ENCODE data around the gene CACUL1. TPM values are rescaled to one million over a fixed set of nuclear protein-coding genes. Genes with fewer than 3 reads are reported as not detected.

CACUL1 gene
- total and polyA plus RNA-seq, 9 of the 15 experiments (the other 6 are each of a cell fraction or from before 2014, with no cell fraction given), result 4.5 to 17.1 (median 13.5) TPM

- TF ChIP-seq ZNF318 (IDR thresholded peaks at IDR 0.05; ENCODE audit: borderline replicate concordance in 1 of 2, low read depth in 1 of 2) (no peak), ARID4B (CRISPR knock-in tag; IDR thresholded peaks at IDR 0.05) (no peak), TCFL5 (CRISPR knock-in tag; conservative IDR thresholded peaks at IDR 0.05) (no peak), NR0B1 (IDR thresholded peaks at IDR 0.05; ENCODE audit: partially characterized antibody) (no peak), TCF15 (CRISPR knock-in tag; IDR thresholded peaks at IDR 0.05) (no peak), EZH2 (IDR thresholded peaks at IDR 0.05; ENCODE audit: borderline replicate concordance, low read depth, low read length) (no peak), SIN3B (IDR thresholded peaks at IDR 0.05; ENCODE audit: low read depth) (no peak), U2AF2 (optimal IDR thresholded peaks at IDR 0.05; ENCODE audit: low read depth, low read length) (no peak), CREB1 (IDR thresholded peaks at IDR 0.05) (no peak), CREB1 (CRISPR knock-in tag; IDR thresholded peaks at IDR 0.05) (no peak)
These were observed 40.4 kb downstream of the CACUL1 start (continued) for GRCh38 chr10:118714366-118714765.

All from K562 (cell line).